HepG2 (cell line): ENCODE results near the gene SLC10A1. TPM values are rescaled to one million over a fixed set of nuclear protein-coding genes. Genes with fewer than 3 reads are reported as not detected.

ENCODE experiments used
- KDM5B ChIP-seq: sonication (generic); formaldehyde crosslinking; IDR thresholded peaks from 2 replicates; pipeline ENCODE4 v1.4.0; 2020; ENCODE audit warnings: missing genetic modification reagents, mild to moderate bottlenecking, borderline replicate concordance
- MED1 ChIP-seq: sonication (generic); formaldehyde crosslinking; IDR thresholded peaks from 2 replicates; pipeline ENCODE4 v1.4.0; 2020; ENCODE audit warnings: missing genetic modification reagents
- PAXIP1 ChIP-seq: sonication (generic); formaldehyde crosslinking; conservative IDR thresholded peaks from 2 replicates; pipeline ENCODE4 v1.4.0; 2020; ENCODE audit warnings: mild to moderate bottlenecking, missing genetic modification reagents, moderate library complexity
- SETDB1 ChIP-seq: sonication (generic); formaldehyde crosslinking; IDR thresholded peaks from 2 replicates; pipeline ENCODE4 v1.5.1; 2020; ENCODE audit warnings: missing genetic modification reagents, mild to moderate bottlenecking, borderline replicate concordance
- SRSF9 ChIP-seq: fragments of 200-400 bp; formaldehyde crosslinking; IDR thresholded peaks from 2 replicates; pipeline ENCODE4 v1.6.1; 2018; ENCODE audit warnings: borderline replicate concordance, mild to moderate bottlenecking, low read depth, low read length; ENCODE audit not compliant: insufficient read depth, poor library complexity, severe bottlenecking
- ZBTB14 ChIP-seq: sonication (generic); formaldehyde crosslinking; IDR thresholded peaks from 2 replicates; pipeline ENCODE4 v1.4.0; 2020; ENCODE audit warnings: missing genetic modification reagents
- ZBTB46 ChIP-seq: sonication (generic); formaldehyde crosslinking; IDR thresholded peaks from 2 replicates; pipeline ENCODE4 v1.4.0; 2020; ENCODE audit warnings: mild to moderate bottlenecking, missing genetic modification reagents, borderline replicate concordance
- ZMAT5 ChIP-seq: sonication (generic); formaldehyde crosslinking; IDR thresholded peaks from 2 replicates; pipeline ENCODE4 v1.5.0; 2020; ENCODE audit warnings: mild to moderate bottlenecking, low read depth, missing genetic modification reagents, borderline replicate concordance
- ZNF281 ChIP-seq: sonication (generic); formaldehyde crosslinking; IDR thresholded peaks from 2 replicates; pipeline ENCODE4 v1.4.0; 2020; ENCODE audit warnings: missing genetic modification reagents, borderline replicate concordance
- ZNF468 ChIP-seq: sonication (generic); formaldehyde crosslinking; IDR thresholded peaks from 2 replicates; pipeline ENCODE4 v1.8.0; 2022; ENCODE audit warnings: mild to moderate bottlenecking, moderate library complexity, missing genetic modification reagents
- ZNF503 ChIP-seq: sonication (generic); formaldehyde crosslinking; IDR thresholded peaks from 2 replicates; pipeline ENCODE4 v1.4.0; 2020; ENCODE audit warnings: missing genetic modification reagents
- ZNF605 ChIP-seq: sonication (generic); formaldehyde crosslinking; IDR thresholded peaks from 2 replicates; pipeline ENCODE4 v1.8.0; 2022; ENCODE audit warnings: mild to moderate bottlenecking, missing genetic modification reagents
- polyA plus RNA-seq, 8 experiments: library from polyadenylated mRNA; depleted of rRNA in 3 of 8; stranded (reverse) in 7 of 8; unstranded in 1 of 8; fragments of >200 nt; fragmentation: Illumina TruSeq in 4 of 8; extraction: Trizol in 4 of 8; gene quantifications; 2 replicates each; pipeline versions ENCODE4 v1.2.1 to v1.2.3, GENCODE V29; 2011 to 2016; ENCODE audit warnings: low read depth in 4 of 8, missing spikeins in 1 of 8, mixed read lengths in 1 of 8; ENCODE audit not compliant: insufficient read depth in 1 of 8
- total RNA-seq, 5 experiments: library from RNA; depleted of rRNA; stranded (reverse); fragments of >200 nt; fragmentation: Illumina TruSeq; extraction: Trizol; gene quantifications; 2 replicates each; pipeline ENCODE4 v1.2.3, GENCODE V29; 2016; ENCODE audit warnings: low read depth in 1 of 5

Gene SLC10A1
- total and polyA plus RNA-seq, 2 of the 13 experiments (the other 11 are each of a cell fraction or from before 2014, with no cell fraction given) = 0.17 TPM; not detected in 1

- no peak for TF ChIP-seq SRSF9
- no peak for TF ChIP-seq ZBTB46 (CRISPR knock-in tag)
- no peak for TF ChIP-seq ZNF281 (CRISPR knock-in tag)
- TF ChIP-seq ZNF605 = no peak
- no peak for TF ChIP-seq ZBTB14
- no peak for TF ChIP-seq ZNF503 (CRISPR knock-in tag)
- peak; percentile 78 for TF ChIP-seq PAXIP1 (CRISPR knock-in tag)
- no peak for TF ChIP-seq KDM5B (CRISPR knock-in tag)
- TF ChIP-seq ZNF468 (CRISPR knock-in tag) = no peak
- no peak for TF ChIP-seq SETDB1
- no peak for TF ChIP-seq ZMAT5
- peak; percentile 37; the same call in 1 of the 2 replicates for TF ChIP-seq MED1 (CRISPR knock-in tag)
Measured at GRCh38 chr14:69780092-69780491, 16.9 kb downstream of the SLC10A1 start (continued).
